K562 treated with DMSO at 1 percent for 24 hours (cell line): ENCODE data around the gene QRSL1. TPM values are rescaled to one million over a fixed set of nuclear protein-coding genes. Genes with fewer than 3 reads are reported as not detected.

Source experiments
- total RNA-seq: library from RNA; unstranded; fragments of 300-600 nt; gene quantifications from 2 replicates; pipeline ENCODE4 v1.2.3, GENCODE V29; 2022; ENCODE audit warnings: low read depth; ENCODE audit not compliant: insufficient read depth

QRSL1 gene, protein sequence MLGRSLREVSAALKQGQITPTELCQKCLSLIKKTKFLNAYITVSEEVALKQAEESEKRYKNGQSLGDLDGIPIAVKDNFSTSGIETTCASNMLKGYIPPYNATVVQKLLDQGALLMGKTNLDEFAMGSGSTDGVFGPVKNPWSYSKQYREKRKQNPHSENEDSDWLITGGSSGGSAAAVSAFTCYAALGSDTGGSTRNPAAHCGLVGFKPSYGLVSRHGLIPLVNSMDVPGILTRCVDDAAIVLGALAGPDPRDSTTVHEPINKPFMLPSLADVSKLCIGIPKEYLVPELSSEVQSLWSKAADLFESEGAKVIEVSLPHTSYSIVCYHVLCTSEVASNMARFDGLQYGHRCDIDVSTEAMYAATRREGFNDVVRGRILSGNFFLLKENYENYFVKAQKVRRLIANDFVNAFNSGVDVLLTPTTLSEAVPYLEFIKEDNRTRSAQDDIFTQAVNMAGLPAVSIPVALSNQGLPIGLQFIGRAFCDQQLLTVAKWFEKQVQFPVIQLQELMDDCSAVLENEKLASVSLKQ
- total RNA-seq, result 7.9 and 10.0 TPM in 2 replicates

DNA sequence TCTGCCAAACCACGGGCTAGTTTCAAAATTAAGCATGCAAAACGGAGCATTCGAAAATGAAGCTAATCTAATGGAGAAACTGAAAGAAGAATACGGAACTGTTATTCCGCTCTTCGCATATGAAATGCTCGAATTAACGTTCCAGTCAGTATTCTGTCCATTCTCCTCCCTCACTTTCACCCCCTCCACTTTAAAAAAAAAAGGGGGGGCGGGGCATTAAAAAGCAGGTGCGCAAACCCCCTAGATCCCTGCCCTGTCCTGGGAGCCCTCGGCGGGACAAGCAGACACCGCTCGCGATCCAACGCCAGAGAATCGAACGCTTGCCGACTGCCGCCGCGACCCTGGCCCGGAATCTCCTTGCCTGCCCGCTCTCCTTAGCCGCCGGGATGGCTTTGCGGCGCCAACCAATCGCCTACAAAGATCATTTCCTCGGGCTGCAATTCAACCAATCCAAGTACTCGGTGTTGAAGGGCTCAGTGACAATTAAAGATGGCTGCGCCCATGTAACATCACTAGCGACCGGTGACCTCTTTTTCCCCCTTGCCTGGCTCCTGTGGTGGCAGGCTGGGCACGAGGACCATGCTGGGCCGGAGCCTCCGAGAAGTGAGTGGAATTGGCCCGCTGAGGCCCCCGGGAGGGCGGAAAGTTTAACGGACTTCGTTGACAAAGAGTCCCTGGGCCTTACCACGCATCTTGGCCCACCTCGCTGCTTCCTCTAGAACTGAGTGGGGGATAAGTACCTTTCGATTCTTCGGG, at the start of gene QRSL1, which contains the start of gene RTN4IP1:
QRSL1 (plus strand) TSS at position 476 of the 756 bp plus-strand sequence; CDS start at position 580, 104 bp downstream.
RTN4IP1 (minus strand) TSS at position 396 of the 756 bp plus-strand sequence. CDS start 477 bp downstream, outside the sequence.

Other genes with a start within 250 kb of the QRSL1 start
- gene RTN4IP1, start 80 bp upstream of the QRSL1 start, total RNA-seq, result 14.7 and 18.9 TPM in 2 replicates